PC-3 (cell line): ENCODE results near the gene NDUFB10. TPM values are rescaled to one million over a fixed set of nuclear protein-coding genes. Genes with fewer than 3 reads are reported as not detected.
A peak's percentile ranks its signal among the peaks of the same experiment; 100 is the strongest.

Source experiments
- ATAC-seq: fragments of 200-7000 bp; cut with Tn5 transposase; 2 replicates; pipeline ENCODE4 v1.9.1; 2020; ENCODE audit warnings: mild to moderate bottlenecking, moderate library complexity
- BruUV-seq: library from RNA; stranded (reverse); fragments of 400-500 nt; replicated peaks from 2 replicates; lab custom pipeline; 2021; lab: Mats Ljungman, UMichigan
- CTCF ChIA-PET: fragments of 300-600 bp; sonication (Branson Sonifier 250); formaldehyde crosslinking; loops from one replicate; lab custom pipeline; 2022; ENCODE audit warnings: antibody characterized with exemption; lab: Charles Lee
- POLR2A ChIA-PET: fragments of 300-600 bp; sonication (Branson Sonifier 250); formaldehyde crosslinking; loops from one replicate; lab custom pipeline; 2022; ENCODE audit warnings: antibody characterized with exemption; ENCODE audit not compliant: unreplicated experiment; lab: Charles Lee
- DNase-seq: peaks from one replicate; pipeline ENCODE4 v3.0.0-alpha.2; 2015
- H2AFZ ChIP-seq: fragments of 300-600 bp; sonication (generic); 2 replicates; pipeline ENCODE4 v1.6.0; 2016; ENCODE audit warnings: antibody characterized with exemption, low read length
- H3F3A ChIP-seq: fragments of 300-600 bp; sonication (generic); one replicate; pipeline ENCODE4 v1.6.0; 2017; ENCODE audit warnings: antibody characterized with exemption, low read length, control low read depth, mild to moderate bottlenecking; ENCODE audit not compliant: unreplicated experiment
- H3K27ac ChIP-seq: fragments of 300-600 bp; sonication (generic); 2 replicates; pipeline ENCODE4 v1.5.1; 2016; ENCODE audit warnings: mild to moderate bottlenecking, low read length
- H3K27me3 ChIP-seq: fragments of 300-600 bp; sonication (generic); 2 replicates; pipeline ENCODE4 v1.6.1; 2016; ENCODE audit warnings: low read length, mixed read lengths
- H3K36me3 ChIP-seq: fragments of 300-600 bp; sonication (generic); 2 replicates; pipeline ENCODE4 v1.6.1; 2016; ENCODE audit warnings: low read depth, mixed run types, low read length, mixed read lengths
- H3K4me1 ChIP-seq: fragments of 300-600 bp; sonication (generic); 2 replicates; pipeline ENCODE4 v1.5.1; 2016; ENCODE audit warnings: low read length; ENCODE audit not compliant: insufficient read depth
- H3K4me2 ChIP-seq: fragments of 300-600 bp; sonication (generic); 2 replicates; pipeline ENCODE4 v1.6.0; 2016; ENCODE audit warnings: low read length
- H3K4me3 ChIP-seq: fragments of 300-600 bp; sonication (generic); 2 replicates; pipeline ENCODE4 v1.5.1; 2016; ENCODE audit warnings: mild to moderate bottlenecking, low read length, mixed read lengths
- H3K79me2 ChIP-seq: fragments of 300-600 bp; sonication (generic); 2 replicates; pipeline ENCODE4 v1.6.1; 2017; ENCODE audit warnings: low read length, mixed read lengths
- H3K9ac ChIP-seq: fragments of 300-600 bp; sonication (generic); 2 replicates; pipeline ENCODE4 v1.6.0; 2016; ENCODE audit warnings: mild to moderate bottlenecking, low read length
- H3K9me2 ChIP-seq: fragments of 300-600 bp; sonication (generic); replicated peaks from 2 replicates; pipeline ENCODE4 v1.6.1; 2016; ENCODE audit warnings: mixed run types, low read length, mixed read lengths
- H3K9me3 ChIP-seq: fragments of 300-600 bp; sonication (generic); 2 replicates; pipeline ENCODE4 v1.6.1; 2016; ENCODE audit warnings: low read length, mixed read lengths
- H4K20me1 ChIP-seq: fragments of 300-600 bp; sonication (generic); 2 replicates; pipeline ENCODE4 v1.6.1; 2016; ENCODE audit warnings: low read length, mixed read lengths
- CTCF ChIP-seq: fragments of 300-600 bp; sonication (generic); conservative IDR thresholded peaks from 2 replicates; pipeline ENCODE4 v1.5.1; 2017; ENCODE audit warnings: antibody characterized with exemption, low read depth, mild to moderate bottlenecking, low read length
- EZH2 ChIP-seq: fragments of 300-600 bp; sonication (generic); IDR thresholded peaks from one replicate; pipeline ENCODE4 v1.6.1; 2017; ENCODE audit warnings: antibody characterized with exemption, mild to moderate bottlenecking, low read length; ENCODE audit not compliant: unreplicated experiment
- EZH2phosphoT487 ChIP-seq: fragments of 300-600 bp; sonication (generic); IDR thresholded peaks from 2 replicates; pipeline ENCODE4 v1.6.1; 2018; ENCODE audit warnings: mild to moderate bottlenecking, antibody characterized with exemption, low read length, borderline replicate concordance
- intact Hi-C: fragments of 100-400 bp; cut with micrococcal nuclease; formaldehyde crosslinking; loops from 2 replicates; pipeline ENCODE4 v1.9.0; 2023
- total RNA-seq: library from RNA; depleted of rRNA; stranded (reverse); fragments of >200 nt; gene quantifications from 2 replicates; pipeline ENCODE4 v1.2.3, GENCODE V29; 2014

NDUFB10 gene
- total RNA-seq, 1 experiment from 2014 or later = 530 TPM

- peak; percentile 88 for ATAC-seq
Measured at GRCh38 chr16:1971796-1972489, 12.6 kb downstream of the NDUFB10 start, which contains the start of gene TBL3. TSS of gene TBL3 (plus strand) at chr16:1972053. CDS start at chr16:1972165, 112 bp downstream.

GRCh38 chr16:1972490-1972877, 13.1 kb downstream of the NDUFB10 start:
- H3K27me3 ChIP-seq = no peaks in the 10 kb centered on the region
- peak; percentile 42 for ATAC-seq
- H3K4me3 ChIP-seq = peak overlapping the region; percentile 95
- peak overlapping the region; percentile 98 for H3K4me2 ChIP-seq
- TF ChIP-seq EZH2 (no peak), EZH2phosphoT487 (no peak), CTCF (no peak)
- DNase-seq = no peak
- intact Hi-C loops = no loop called here
- no peaks in the 10 kb centered on the region for H3F3A ChIP-seq
- 0 out of 2 replicates have a peak overlapping the region, but pooled peaks have one; percentile 29 for H3K27ac ChIP-seq
- CTCF ChIA-PET = no interaction called here
- H3K9me3 ChIP-seq = no peaks in the 10 kb centered on the region
- no TSS peak for BruUV-seq
- no peaks in the 10 kb centered on the region for H4K20me1 ChIP-seq
- POLR2A ChIA-PET = no interaction called here
- H2AFZ ChIP-seq = peak overlapping the region; percentile 81
- H3K9ac ChIP-seq = peak overlapping the region; percentile 92
- H3K4me1 ChIP-seq = no peaks in the 10 kb centered on the region
- no peaks in the 10 kb centered on the region for H3K9me2 ChIP-seq
- H3K36me3 ChIP-seq = no peaks in the 10 kb centered on the region
- H3K79me2 ChIP-seq = peaks cover 21% of the 10 kb centered on the region

More at GRCh38 chr16:1971796-1972489, 12.6 kb downstream of the NDUFB10 start, which contains the start of gene TBL3:
- no peaks in the 10 kb centered on the region for H3K36me3 ChIP-seq
- no peaks in the 10 kb centered on the region for H3K4me1 ChIP-seq
- peaks cover 21% of the 10 kb centered on the region for H3K79me2 ChIP-seq
- intact Hi-C loops = no loop called here
- H3K4me3 ChIP-seq = peak within 1 kb of the TSS; percentile 95
- H4K20me1 ChIP-seq = no peaks in the 10 kb centered on the region
- H3K27ac ChIP-seq = peak within 1 kb of the TSS; percentile 33
- peak; percentile 91 for DNase-seq
- ChIA-PET POLR2A (no interaction called here), CTCF (interaction anchor here (0.5 kb wide), 1 partner anchor 140 kb away, joined by 3 read pairs; no protein-coding TSS in a partner anchor)
- TF ChIP-seq EZH2phosphoT487 = no peak
- TF ChIP-seq EZH2 = no peak
- TF ChIP-seq CTCF = no peak
- H3K9me3 ChIP-seq = no peaks in the 10 kb centered on the region
- H3F3A ChIP-seq = no peaks in the 10 kb centered on the region
- no peaks in the 10 kb centered on the region for H3K27me3 ChIP-seq
- H3K9ac ChIP-seq = peak within 1 kb of the TSS; percentile 92
- no peaks in the 10 kb centered on the region for H3K9me2 ChIP-seq
- BruUV-seq = no TSS peak
- peak within 1 kb of the TSS; percentile 88 for H2AFZ ChIP-seq
- peak within 1 kb of the TSS; percentile 98 for H3K4me2 ChIP-seq
